SK-N-SH (cell line): ENCODE measurements around the gene NOTCH2. TPM values are rescaled to one million over a fixed set of nuclear protein-coding genes. Genes with fewer than 3 reads are reported as not detected.

Experiments used
- CTCF ChIA-PET: fragments of 300-600, 350-600 bp; formaldehyde crosslinking; extraction: SDS; loops from one replicate; lab custom pipeline; 2021; lab: Yijun Ruan, JAX
- POLR2A ChIA-PET: fragments of 350-600 bp; sonication (Branson Sonifier 250); formaldehyde crosslinking; extraction: SDS; loops from one replicate; lab custom pipeline; 2020; ENCODE audit warnings: antibody characterized with exemption, inconsistent platforms; lab: Yijun Ruan, JAX
- DNase-seq: peaks from one replicate; pipeline ENCODE4 v3.0.0; 2012
- H2AFZ ChIP-seq: fragments of 200-600 bp; sonication (generic); 2 replicates; pipeline ENCODE4 v1.8.1; 2016; ENCODE audit warnings: antibody characterized with exemption, mild to moderate bottlenecking, low read depth
- H3F3A ChIP-seq: fragments of 200-600 bp; sonication (generic); replicated peaks from 2 replicates; pipeline ENCODE3; 2016; ENCODE audit warnings: antibody characterized with exemption, mild to moderate bottlenecking; ENCODE audit not compliant: insufficient read depth
- H3K27ac ChIP-seq, 2 experiments: fragments of 200-500 bp in 1 of 2; fragments of 200-600 bp in 1 of 2; sonication (Bioruptor generic) in 1 of 2; sonication (generic), shearing (Covaris generic) in 1 of 2; 2 replicates each; pipeline versions ENCODE4 v1.5.1 to v1.6.1; 2014 to 2016; ENCODE audit warnings: low read depth in 2 of 2, inconsistent platforms in 1 of 2, low read length in 1 of 2, mild to moderate bottlenecking in 1 of 2, mixed read lengths in 1 of 2
- H3K27me3 ChIP-seq: fragments of 200-600 bp; sonication (generic), shearing (Covaris generic); 2 replicates; pipeline ENCODE4 v1.6.1; 2016; ENCODE audit warnings: mixed run types; ENCODE audit not compliant: insufficient read depth
- H3K36me3 ChIP-seq, 2 experiments: fragments of 200-500 bp in 1 of 2; fragments of 200-600 bp in 1 of 2; sonication (Bioruptor generic) in 1 of 2; sonication (generic) in 1 of 2; replicated peaks in 1 of 2; 2 replicates each; pipeline versions ENCODE3 to v1.5.1; 2014 to 2016; ENCODE audit warnings: low read length in 1 of 2, mild to moderate bottlenecking in 1 of 2; ENCODE audit not compliant: insufficient read depth in 2 of 2, control insufficient read depth in 1 of 2
- H3K4me1 ChIP-seq, 2 experiments: fragments of 200-500 bp in 1 of 2; fragments of 200-600 bp in 1 of 2; sonication (Bioruptor generic) in 1 of 2; sonication (generic), shearing (Covaris generic) in 1 of 2; 2 replicates each; pipeline versions ENCODE4 v1.5.1 to v1.6.1; 2014 to 2016; ENCODE audit warnings: low read depth in 1 of 2, low read length in 1 of 2, mixed run types in 1 of 2; ENCODE audit not compliant: insufficient read depth in 2 of 2, control insufficient read depth in 1 of 2
- H3K4me2 ChIP-seq: fragments of 200-600 bp; sonication (generic), shearing (Covaris generic); 2 replicates; pipeline ENCODE4 v1.6.1; 2017; ENCODE audit warnings: mixed run types
- H3K4me3 ChIP-seq, 2 experiments: fragments of 200-500 bp in 1 of 2; fragments of 200-600 bp in 1 of 2; sonication (Bioruptor generic) in 1 of 2; sonication (generic), shearing (Covaris generic) in 1 of 2; 2 replicates each; pipeline versions ENCODE4 v1.5.1 to v1.8.1; 2014 to 2016; ENCODE audit warnings: low read depth in 2 of 2, inconsistent platforms in 1 of 2, low read length in 1 of 2, mild to moderate bottlenecking in 1 of 2, mixed read lengths in 1 of 2, moderate library complexity in 1 of 2
- H3K79me2 ChIP-seq: fragments of 200-600 bp; sonication (generic); 2 replicates; pipeline ENCODE4 v1.8.1; 2017; ENCODE audit warnings: mild to moderate bottlenecking; ENCODE audit not compliant: insufficient read depth
- H3K9ac ChIP-seq: fragments of 200-600 bp; sonication (generic); 2 replicates; pipeline ENCODE4 v1.6.1; 2017; ENCODE audit warnings: mixed run types
- H3K9me2 ChIP-seq: fragments of 200-600 bp; sonication (generic); 2 replicates; pipeline ENCODE4 v1.6.1; 2017; ENCODE audit warnings: mixed run types
- H3K9me3 ChIP-seq: fragments of 200-600 bp; sonication (generic); 2 replicates; pipeline ENCODE4 v1.6.1; 2017; ENCODE audit warnings: mixed run types, mild to moderate bottlenecking, moderate library complexity
- H4K20me1 ChIP-seq: fragments of 200-600 bp; sonication (generic); 2 replicates; pipeline ENCODE4 v1.6.1; 2017; ENCODE audit warnings: mild to moderate bottlenecking, mixed run types; ENCODE audit not compliant: insufficient read depth
- CTCF ChIP-seq: fragments of 200-600 bp; sonication (generic); IDR thresholded peaks from 2 replicates; pipeline ENCODE4 v1.6.1; 2017; ENCODE audit warnings: antibody characterized with exemption, mild to moderate bottlenecking, moderate library complexity
- ELF1 ChIP-seq: IDR thresholded peaks from 2 replicates; pipeline ENCODE4 v1.4.0; 2012
- EP300 ChIP-seq, 2 experiments: IDR thresholded peaks; 2 replicates each; pipeline versions ENCODE4 v1.4.0 to v1.6.1; 2012; ENCODE audit warnings: borderline replicate concordance in 1 of 2, low read depth in 1 of 2, low read length in 1 of 2
- FOSL2 ChIP-seq: IDR thresholded peaks from 2 replicates; pipeline ENCODE4 v1.4.0; 2012; ENCODE audit warnings: low read depth, mild to moderate bottlenecking, moderate library complexity, borderline replicate concordance
- GATA2 ChIP-seq: sonication (generic); formaldehyde crosslinking; IDR thresholded peaks from 2 replicates; pipeline ENCODE4 v1.5.0; 2020; ENCODE audit warnings: mild to moderate bottlenecking, missing genetic modification reagents
- IRF3 ChIP-seq: fragments of 150-350 bp; IDR thresholded peaks from 2 replicates; pipeline ENCODE4 v1.6.1; 2016; ENCODE audit warnings: mild to moderate bottlenecking, low read depth, low read length
- JUND ChIP-seq: IDR thresholded peaks from 2 replicates; pipeline ENCODE4 v1.4.0; 2012
- MAX ChIP-seq: IDR thresholded peaks from 2 replicates; pipeline ENCODE4 v1.4.0; 2012; ENCODE audit warnings: low read depth
- MEF2A ChIP-seq: IDR thresholded peaks from 2 replicates; pipeline ENCODE4 v1.4.0; 2012; ENCODE audit warnings: low read depth, borderline replicate concordance
- NFIC ChIP-seq: IDR thresholded peaks from 2 replicates; pipeline ENCODE4 v1.4.0; 2012; ENCODE audit warnings: borderline replicate concordance
- RCOR1 ChIP-seq: fragments of 150-350 bp; IDR thresholded peaks from 2 replicates; pipeline ENCODE4 v1.6.1; 2017; ENCODE audit warnings: antibody characterized with exemption, low read length
- RXRA ChIP-seq: IDR thresholded peaks from 2 replicates; pipeline ENCODE4 v1.4.0; 2012; ENCODE audit warnings: low read depth, mild to moderate bottlenecking, borderline replicate concordance
- SIN3A ChIP-seq: IDR thresholded peaks from 2 replicates; pipeline ENCODE4 v1.6.1; 2012; ENCODE audit warnings: low read depth, mild to moderate bottlenecking, low read length, moderate library complexity, borderline replicate concordance
- SMC3 ChIP-seq: IDR thresholded peaks from 2 replicates; pipeline ENCODE4 v1.6.1; 2012; ENCODE audit warnings: low read depth, low read length, improper control_type of control experiment
- TAF1 ChIP-seq: IDR thresholded peaks from 2 replicates; pipeline ENCODE4 v1.6.1; 2012; ENCODE audit warnings: low read depth, mild to moderate bottlenecking, low read length, moderate library complexity, borderline replicate concordance
- YY1 ChIP-seq: IDR thresholded peaks from 2 replicates; pipeline ENCODE4 v1.4.0; 2012; ENCODE audit warnings: low read depth, mild to moderate bottlenecking
- ZBTB33 ChIP-seq: IDR thresholded peaks from 2 replicates; pipeline ENCODE4 v1.4.0; 2012; ENCODE audit warnings: low read depth, borderline replicate concordance
- WGBS: methylation state at CpG from one replicate; pipeline ENCODE4 v1.1.6; 2017; ENCODE audit warnings: low lambda C conversion rate; 5-methylcytosine and 5-hydroxymethylcytosine counted together
- polyA plus RNA-seq, 3 experiments: library from polyadenylated mRNA; depleted of rRNA; stranded (reverse); fragments of >200 nt; gene quantifications; 2 replicates each; pipeline ENCODE4 v1.2.3, GENCODE V29; 2012
- TF ChIP-seq, protein P1 (sequence below): IDR thresholded peaks from 2 replicates; pipeline ENCODE4 v1.6.1; 2012; ENCODE audit warnings: mild to moderate bottlenecking, low read depth, low read length, moderate library complexity

NOTCH2 gene
- polyA plus RNA-seq, 1 of the 3 experiments (the other 2 are of a cell fraction), result 23.0 TPM

DNA sequence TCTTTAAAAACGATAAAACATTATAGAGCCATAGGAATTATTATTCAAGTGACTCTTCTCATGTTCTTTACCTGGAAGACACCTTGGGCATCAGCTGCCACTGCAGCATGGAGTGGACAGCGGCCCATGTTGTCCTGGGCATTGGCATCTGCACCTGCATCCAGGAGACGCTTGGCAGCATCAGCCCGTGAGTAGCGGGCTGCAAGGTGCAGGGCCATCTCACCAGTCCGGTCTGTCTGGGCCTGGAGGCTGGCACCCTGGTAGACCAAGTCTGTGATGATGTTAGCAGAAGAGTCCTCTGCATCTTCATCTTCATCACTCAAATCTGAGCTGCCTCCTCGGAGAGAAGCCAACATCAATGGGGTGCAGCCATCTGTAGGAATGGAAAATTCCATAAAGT lies 150.2 kb downstream of the NOTCH2 start:
- H3K4me2 ChIP-seq, result no peak overlapping the region
- TF ChIP-seq ZBTB33 (no peak), GATA2 (CRISPR knock-in tag) (no peak), IRF3 (no peak), TAF1 (no peak), RCOR1 (no peak), FOSL2 (no peak), ELF1 (no peak), JUND (no peak), CTCF (no peak), MEF2A (no peak), RXRA (no peak), SMC3 (no peak), EP300 (IDR thresholded peaks at IDR 0.05; ENCODE audit: borderline replicate concordance in 1 of 2, low read depth in 1 of 2, low read length in 1 of 2) (no peak), NFIC (no peak), SIN3A (no peak), MAX (no peak), YY1 (no peak)
- TF ChIP-seq, protein P1, sequence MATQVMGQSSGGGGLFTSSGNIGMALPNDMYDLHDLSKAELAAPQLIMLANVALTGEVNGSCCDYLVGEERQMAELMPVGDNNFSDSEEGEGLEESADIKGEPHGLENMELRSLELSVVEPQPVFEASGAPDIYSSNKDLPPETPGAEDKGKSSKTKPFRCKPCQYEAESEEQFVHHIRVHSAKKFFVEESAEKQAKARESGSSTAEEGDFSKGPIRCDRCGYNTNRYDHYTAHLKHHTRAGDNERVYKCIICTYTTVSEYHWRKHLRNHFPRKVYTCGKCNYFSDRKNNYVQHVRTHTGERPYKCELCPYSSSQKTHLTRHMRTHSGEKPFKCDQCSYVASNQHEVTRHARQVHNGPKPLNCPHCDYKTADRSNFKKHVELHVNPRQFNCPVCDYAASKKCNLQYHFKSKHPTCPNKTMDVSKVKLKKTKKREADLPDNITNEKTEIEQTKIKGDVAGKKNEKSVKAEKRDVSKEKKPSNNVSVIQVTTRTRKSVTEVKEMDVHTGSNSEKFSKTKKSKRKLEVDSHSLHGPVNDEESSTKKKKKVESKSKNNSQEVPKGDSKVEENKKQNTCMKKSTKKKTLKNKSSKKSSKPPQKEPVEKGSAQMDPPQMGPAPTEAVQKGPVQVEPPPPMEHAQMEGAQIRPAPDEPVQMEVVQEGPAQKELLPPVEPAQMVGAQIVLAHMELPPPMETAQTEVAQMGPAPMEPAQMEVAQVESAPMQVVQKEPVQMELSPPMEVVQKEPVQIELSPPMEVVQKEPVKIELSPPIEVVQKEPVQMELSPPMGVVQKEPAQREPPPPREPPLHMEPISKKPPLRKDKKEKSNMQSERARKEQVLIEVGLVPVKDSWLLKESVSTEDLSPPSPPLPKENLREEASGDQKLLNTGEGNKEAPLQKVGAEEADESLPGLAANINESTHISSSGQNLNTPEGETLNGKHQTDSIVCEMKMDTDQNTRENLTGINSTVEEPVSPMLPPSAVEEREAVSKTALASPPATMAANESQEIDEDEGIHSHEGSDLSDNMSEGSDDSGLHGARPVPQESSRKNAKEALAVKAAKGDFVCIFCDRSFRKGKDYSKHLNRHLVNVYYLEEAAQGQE, result no peak
- no peak overlapping the region for H3K27ac ChIP-seq
- no peaks in the 10 kb centered on the region for H3K4me1 ChIP-seq
- WGBS, result 78% methylated on average over 4 of the region's 7 CpGs
- ChIA-PET POLR2A (no interaction called here), CTCF (interaction anchor here (2.1 kb wide), 1 partner anchor 29 kb away, joined by 8 read pairs; no protein-coding TSS in a partner anchor)
- H4K20me1 ChIP-seq, result no peaks in the 10 kb centered on the region
- no peaks in the 10 kb centered on the region for H3K9me3 ChIP-seq
- no peaks in the 10 kb centered on the region for H3K27me3 ChIP-seq
- no peak overlapping the region for H3K9ac ChIP-seq
- no peaks in the 10 kb centered on the region for H3K79me2 ChIP-seq
- H3K36me3 ChIP-seq, result peaks cover 92 to 96% of the 10 kb centered on the region in 2 experiments
- H3K9me2 ChIP-seq, result no peaks in the 10 kb centered on the region
- no peak for DNase-seq
- no peak overlapping the region for H3K4me3 ChIP-seq
- H2AFZ ChIP-seq, result no peak overlapping the region
- H3F3A ChIP-seq, result no peaks in the 10 kb centered on the region
